Measurements from ENCODE around the gene DELE1. TPM values are rescaled to one million over a fixed set of nuclear protein-coding genes. Genes with fewer than 3 reads are reported as not detected.
"Not testable (repeated sequence)": the region's sequence is repeated elsewhere in the genome, so short reads cannot be mapped to it uniquely, and the experiment has no call there.

Gene DELE1
- total RNA-seq, 4 donors from 2014 or later = 59.6 to 80.4 (median 75.7) TPM

DNA sequence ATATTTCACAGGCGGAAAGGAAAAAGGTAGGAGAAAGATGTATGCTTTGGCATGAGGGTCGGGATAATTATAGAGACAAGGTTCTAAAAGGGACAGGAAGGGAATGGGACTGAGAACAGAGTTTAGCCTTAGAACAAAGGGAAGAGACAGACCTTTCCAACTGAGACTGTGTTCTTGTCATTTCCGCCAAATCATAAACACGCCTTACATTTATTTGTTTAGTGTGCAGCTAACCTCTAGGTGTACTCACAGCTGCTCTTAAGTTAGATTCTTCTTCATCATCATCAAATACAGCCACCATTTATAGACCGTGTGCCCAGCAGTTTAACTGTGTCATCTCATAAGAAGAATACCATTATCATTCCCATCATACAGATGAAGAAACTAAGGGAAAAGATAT lies 5.9 kb upstream of the DELE1 start:
- Histone ChIP-seq H3K9me3 (no peaks in the 10 kb centered on the region), H3K4me3 (no peak overlapping the region), H3K36me3 (no peaks in the 10 kb centered on the region), H3K27me3 (no peaks in the 10 kb centered on the region), H3K4me1 (peaks cover 0 to 14% (median 9%) of the 10 kb centered on the region in 4 donors), H3K27ac (no peak overlapping the region)
- WGBS, 2 donors = 75 to 80% methylated on average over 5 of the region's 5 CpGs
- TF ChIP-seq, protein P1, sequence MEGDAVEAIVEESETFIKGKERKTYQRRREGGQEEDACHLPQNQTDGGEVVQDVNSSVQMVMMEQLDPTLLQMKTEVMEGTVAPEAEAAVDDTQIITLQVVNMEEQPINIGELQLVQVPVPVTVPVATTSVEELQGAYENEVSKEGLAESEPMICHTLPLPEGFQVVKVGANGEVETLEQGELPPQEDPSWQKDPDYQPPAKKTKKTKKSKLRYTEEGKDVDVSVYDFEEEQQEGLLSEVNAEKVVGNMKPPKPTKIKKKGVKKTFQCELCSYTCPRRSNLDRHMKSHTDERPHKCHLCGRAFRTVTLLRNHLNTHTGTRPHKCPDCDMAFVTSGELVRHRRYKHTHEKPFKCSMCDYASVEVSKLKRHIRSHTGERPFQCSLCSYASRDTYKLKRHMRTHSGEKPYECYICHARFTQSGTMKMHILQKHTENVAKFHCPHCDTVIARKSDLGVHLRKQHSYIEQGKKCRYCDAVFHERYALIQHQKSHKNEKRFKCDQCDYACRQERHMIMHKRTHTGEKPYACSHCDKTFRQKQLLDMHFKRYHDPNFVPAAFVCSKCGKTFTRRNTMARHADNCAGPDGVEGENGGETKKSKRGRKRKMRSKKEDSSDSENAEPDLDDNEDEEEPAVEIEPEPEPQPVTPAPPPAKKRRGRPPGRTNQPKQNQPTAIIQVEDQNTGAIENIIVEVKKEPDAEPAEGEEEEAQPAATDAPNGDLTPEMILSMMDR (IDR thresholded peaks at IDR 0.05) = no peak
- TF ChIP-seq EP300 (IDR thresholded peaks at IDR 0.05) (no peak), POLR2A (IDR thresholded peaks at IDR 0.05) (no peak)
- no peak for DNase-seq (ENCODE audit: low spot score in 2 of 2)

DNA sequence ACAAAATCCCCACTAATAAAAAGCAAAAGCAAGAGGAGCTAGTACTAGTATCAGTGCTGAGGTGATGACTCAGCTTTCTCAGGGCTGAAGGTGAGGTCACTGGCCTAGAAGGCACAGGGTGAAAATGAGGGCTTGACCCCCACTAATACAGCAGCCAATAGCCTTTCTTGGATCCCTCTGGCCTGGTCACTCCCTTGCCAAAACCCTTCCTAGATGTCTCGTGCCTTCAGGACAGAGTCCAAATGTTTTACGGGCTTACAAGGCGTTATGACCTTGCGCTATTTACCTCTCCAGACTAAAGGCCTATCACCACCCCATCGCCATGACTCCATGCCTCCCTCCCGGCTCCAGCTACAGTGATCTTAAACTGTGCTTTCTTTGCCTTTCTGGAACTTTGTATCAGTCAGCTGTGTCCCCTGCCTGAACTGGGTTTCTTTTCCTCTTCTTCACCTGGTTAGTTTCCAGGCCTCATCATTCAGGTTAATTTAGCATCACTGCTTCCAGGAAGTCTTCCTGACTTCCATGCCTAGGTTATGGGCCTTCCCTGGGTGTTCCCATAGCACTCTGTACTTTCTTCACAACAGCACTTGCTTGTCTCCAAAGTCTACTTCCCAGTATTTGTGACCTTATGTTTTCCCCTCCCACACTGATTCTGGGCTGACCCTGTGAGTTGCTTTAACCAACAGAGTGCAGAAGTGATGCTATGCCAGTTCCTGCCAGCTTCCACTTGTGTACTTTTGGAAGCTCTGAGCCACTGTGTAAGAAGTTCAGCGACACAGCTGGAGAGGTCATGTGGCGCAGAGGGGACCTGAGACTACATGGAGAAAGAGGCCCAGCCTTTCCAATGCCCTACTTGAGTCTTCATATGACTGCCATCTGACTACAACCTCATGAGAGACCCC lies 4.2 kb upstream of the DELE1 start:
- Histone ChIP-seq H3K4me3 (no peak overlapping the region), H3K4me1 (peaks cover 0 to 14% (median 4%) of the 10 kb centered on the region in 4 donors), H3K27ac (no peak overlapping the region), H3K36me3 (no peaks in the 10 kb centered on the region), H3K9me3 (no peaks in the 10 kb centered on the region), H3K27me3 (no peaks in the 10 kb centered on the region)
- WGBS, 2 donors = 86 to 88% methylated on average over 8 of the region's 8 CpGs
- DNase-seq (ENCODE audit: low spot score in 2 of 2) = no peak
- TF ChIP-seq, protein P1 (IDR thresholded peaks at IDR 0.05) = no peak
- no peak for TF ChIP-seq POLR2A (IDR thresholded peaks at IDR 0.05)
- no peak for TF ChIP-seq EP300 (IDR thresholded peaks at IDR 0.05)

DNA sequence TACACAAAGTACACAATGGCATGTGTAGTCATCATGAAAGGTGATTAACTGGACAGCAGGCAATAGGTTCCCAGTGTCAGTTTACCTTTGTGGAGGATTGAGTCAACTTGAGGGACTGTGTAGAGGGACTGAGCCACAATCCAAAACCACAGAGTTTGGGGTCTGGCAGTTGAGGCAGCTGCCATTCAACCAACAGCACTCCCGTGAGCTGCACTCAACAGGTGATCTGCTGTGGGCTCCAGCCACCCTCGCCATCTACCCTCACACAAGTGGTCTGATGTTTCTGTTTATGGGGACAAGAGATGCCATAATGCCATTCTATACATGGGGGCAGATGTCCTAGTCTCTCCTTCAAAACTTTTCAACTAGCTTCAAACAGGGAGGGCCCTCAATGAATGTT lies 2.9 kb upstream of the DELE1 start:
- Histone ChIP-seq H3K27me3 (no peaks in the 10 kb centered on the region), H3K36me3 (peaks cover 0 to 9% (median 0%) of the 10 kb centered on the region in 3 donors), H3K9me3 (no peaks in the 10 kb centered on the region), H3K4me3 (no peak overlapping the region), H3K4me1 (peaks cover 0 to 26% (median 8%) of the 10 kb centered on the region in 4 donors), H3K27ac (no peak overlapping the region)
- TF ChIP-seq, protein P1 (IDR thresholded peaks at IDR 0.05) = no peak
- TF ChIP-seq EP300 (IDR thresholded peaks at IDR 0.05) (no peak), POLR2A (IDR thresholded peaks at IDR 0.05) (no peak)
- DNase-seq (ENCODE audit: low spot score in 2 of 2) = no peak
- WGBS, 2 donors = 86 to 93% methylated on average over 2 of the region's 2 CpGs

DNA sequence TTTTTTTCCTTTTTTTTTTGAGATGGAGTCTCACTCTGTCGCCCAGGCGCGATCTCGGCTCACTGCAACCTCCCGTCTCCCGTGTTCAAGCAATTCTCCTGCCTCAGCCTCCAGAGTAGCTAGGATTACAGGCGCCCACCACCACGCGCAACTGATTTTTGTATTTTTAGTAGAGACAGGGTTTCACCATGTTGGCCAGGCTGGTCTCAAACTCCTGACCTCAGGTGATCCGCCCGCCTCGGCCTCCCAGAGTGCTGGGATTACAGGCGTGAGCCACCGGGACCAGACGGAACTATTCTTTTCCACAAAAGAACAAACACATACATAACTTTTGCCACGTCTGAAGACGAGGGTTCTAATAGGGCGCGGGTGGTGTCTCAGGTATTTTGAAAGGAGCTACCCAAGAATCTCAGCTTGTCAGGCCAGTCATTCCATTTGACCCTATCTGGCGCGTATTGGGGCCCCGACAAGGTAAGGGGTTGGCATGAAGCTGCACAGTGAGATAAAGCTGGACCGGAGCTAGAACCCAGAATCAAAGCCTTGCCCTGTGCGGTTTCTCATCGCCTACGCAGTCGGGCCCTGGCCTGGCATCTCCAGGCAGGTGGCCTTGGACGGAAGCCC lies 734 bp upstream of the DELE1 start:
- not testable (repeated sequence) for DNase-seq (ENCODE audit: low spot score in 2 of 2); H3K9me3 ChIP-seq; H3K27me3 ChIP-seq
- Histone ChIP-seq H3K36me3 (peaks cover 0 to 31% (median 6%) of the 10 kb centered on the region in 3 donors), H3K27ac (peak overlapping the region; percentile 95 to 98 (median 97)), H3K4me1 (peaks cover 0 to 44% (median 8%) of the 10 kb centered on the region in 4 donors), H3K4me3 (peak overlapping the region; percentile 67 to 78 (median 76))
- WGBS, 2 donors = 55 to 59% methylated on average over 28 of the region's 28 CpGs

DNA sequence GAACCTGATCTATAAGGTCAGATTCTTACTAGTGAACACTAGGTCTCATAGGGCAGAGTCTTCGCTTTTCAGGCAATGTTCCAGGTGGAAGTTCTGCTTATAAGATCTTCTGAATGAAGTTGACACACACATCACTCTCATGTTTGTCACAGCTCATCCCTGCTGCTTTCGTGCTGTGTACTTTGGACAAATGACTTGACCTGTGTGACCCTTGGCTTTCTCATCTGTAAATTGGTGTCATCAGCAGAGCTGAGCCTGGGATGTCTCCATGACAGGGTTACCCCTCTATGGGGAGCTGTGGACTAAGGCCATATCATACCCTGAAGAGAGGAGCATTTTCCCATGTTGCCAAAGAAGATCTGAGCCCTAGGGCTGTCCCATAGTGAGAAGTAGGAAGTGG lies 2.8 kb downstream of the DELE1 start:
- WGBS, 2 donors = 66 to 73% methylated on average over 2 of the region's 2 CpGs
- no peaks in the 10 kb centered on the region for H3K9me3 ChIP-seq
- peaks cover 0 to 47% (median 8%) of the 10 kb centered on the region in 4 donors for H3K4me1 ChIP-seq
- no peaks in the 10 kb centered on the region for H3K27me3 ChIP-seq
- H3K36me3 ChIP-seq = peaks cover 3 to 66% (median 24%) of the 10 kb centered on the region in 3 donors
- H3K27ac ChIP-seq = no peak overlapping the region
- TF ChIP-seq EP300 (IDR thresholded peaks at IDR 0.05) (no peak), POLR2A (IDR thresholded peaks at IDR 0.05) (no peak)
- TF ChIP-seq, protein P1 (IDR thresholded peaks at IDR 0.05) = no peak
- H3K4me3 ChIP-seq = no peak overlapping the region
- no peak for DNase-seq (ENCODE audit: low spot score in 2 of 2)
